ENCODE results near the gene HMGXB4.

Gene HMGXB4

GRCh38 chr22:35258191-35258988 lies 1.1 kb downstream of the HMGXB4 start:
- DNase-seq (ENCODE audit: low spot score) = no peak

- DNase-seq (ENCODE audit: low spot score) = no peak
These were observed 7.7 kb downstream of the HMGXB4 start for GRCh38 chr22:35264986-35265385.

DNA sequence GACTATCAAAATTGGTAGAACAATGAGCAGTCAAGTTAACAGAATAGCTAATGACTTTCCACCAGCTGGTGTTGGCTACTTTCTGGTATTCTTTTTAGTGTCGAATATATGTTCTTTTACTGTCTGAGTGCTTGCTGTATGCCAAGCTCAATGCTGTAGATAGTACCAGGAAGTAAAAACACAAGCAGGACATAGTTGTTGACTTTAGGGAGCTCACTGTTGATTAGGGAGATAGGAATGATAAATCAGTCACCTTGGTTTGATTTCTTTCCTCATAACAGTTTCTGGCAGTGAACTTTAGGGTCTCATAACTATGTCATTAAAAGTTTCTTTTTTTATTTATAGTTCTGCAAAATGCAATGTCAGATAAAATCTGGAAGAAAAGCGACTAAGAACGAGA lies 9.0 kb downstream of the HMGXB4 start:
- no peak for DNase-seq (ENCODE audit: low spot score)

- no peak for DNase-seq (ENCODE audit: low spot score)
These were observed 12.3 kb downstream of the HMGXB4 start for GRCh38 chr22:35269630-35270029.

DNA sequence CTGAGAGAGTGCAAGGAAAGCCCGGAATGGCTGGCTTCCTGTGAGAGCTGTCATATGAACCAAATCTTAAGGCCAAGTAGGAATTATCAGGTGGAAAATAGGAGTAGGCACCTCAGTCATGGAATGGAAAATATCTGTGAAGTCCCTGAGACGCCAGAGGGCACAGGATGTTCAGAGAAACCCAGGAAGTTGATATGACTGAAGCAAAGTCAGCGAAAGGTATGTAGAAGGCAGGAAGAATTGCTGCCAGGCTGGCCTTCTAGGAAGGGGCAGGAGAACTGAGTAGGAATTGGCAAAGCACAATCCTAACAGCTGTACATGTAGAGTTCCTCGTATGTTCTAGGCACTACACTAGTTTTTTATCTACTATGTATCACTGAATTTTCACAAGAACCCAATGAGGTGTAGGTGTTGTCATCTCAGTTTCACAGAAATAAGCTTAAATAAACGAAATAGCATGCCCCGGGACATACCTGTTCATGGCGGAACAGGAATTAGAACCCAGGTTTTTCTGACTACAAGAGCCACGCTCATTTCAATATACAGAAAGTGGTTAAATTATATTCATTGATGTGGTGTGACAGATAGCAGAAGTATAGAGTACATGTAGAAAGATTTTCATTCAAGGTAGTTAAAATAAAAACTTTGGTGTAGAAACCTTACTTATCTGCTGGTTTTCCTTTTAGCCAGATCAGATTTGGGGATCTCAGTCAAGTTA lies 17.0 kb downstream of the HMGXB4 start:
- peak; percentile 12 for DNase-seq (ENCODE audit: low spot score)

- DNase-seq (ENCODE audit: low spot score) = no peak
These were observed 18.3 kb downstream of the HMGXB4 start for GRCh38 chr22:35275580-35275979.

DNA sequence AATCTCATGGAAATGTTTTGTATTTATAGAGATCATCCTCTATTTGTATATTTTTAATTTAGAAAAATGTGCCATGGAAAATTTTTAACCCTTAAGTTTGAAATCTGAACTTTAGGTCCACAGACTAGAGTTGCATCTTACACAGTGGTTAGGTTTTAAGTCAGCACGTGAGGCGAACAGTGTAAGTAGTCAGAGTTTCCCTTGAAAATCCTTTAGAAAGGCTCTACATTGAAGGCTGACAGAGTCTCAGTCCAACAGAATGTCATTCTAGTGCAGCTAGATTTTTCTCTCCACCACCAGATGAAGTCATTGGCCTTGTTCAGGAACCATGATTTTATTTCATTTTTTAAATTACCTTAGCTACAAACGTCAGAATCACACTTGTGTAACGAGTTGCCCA lies 18.7 kb downstream of the HMGXB4 start:
- no peak for DNase-seq (ENCODE audit: low spot score)

DNA sequence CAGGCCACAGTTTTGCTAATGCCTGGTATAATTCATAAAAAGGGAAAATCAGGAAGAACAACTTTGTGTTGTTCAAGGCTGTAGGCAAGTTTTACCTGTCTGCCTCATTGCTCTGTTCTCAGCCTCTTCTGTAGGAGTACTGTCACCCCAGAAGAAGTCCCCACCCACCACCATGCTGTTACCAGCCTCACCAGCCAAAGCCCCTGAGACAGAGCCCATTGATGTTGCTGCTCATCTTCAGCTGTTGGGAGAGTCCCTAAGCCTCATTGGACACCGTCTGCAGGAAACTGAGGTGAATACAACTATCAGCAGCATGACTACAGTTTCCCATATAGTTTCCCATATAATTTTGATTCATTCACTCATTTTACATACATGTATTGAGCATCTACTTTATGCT lies 30.8 kb downstream of the HMGXB4 start:
- no peak for DNase-seq (ENCODE audit: low spot score)

GRCh38 chr22:35292786-35293185 lies 35.5 kb downstream of the HMGXB4 start:
- no peak for DNase-seq (ENCODE audit: low spot score)

DNA sequence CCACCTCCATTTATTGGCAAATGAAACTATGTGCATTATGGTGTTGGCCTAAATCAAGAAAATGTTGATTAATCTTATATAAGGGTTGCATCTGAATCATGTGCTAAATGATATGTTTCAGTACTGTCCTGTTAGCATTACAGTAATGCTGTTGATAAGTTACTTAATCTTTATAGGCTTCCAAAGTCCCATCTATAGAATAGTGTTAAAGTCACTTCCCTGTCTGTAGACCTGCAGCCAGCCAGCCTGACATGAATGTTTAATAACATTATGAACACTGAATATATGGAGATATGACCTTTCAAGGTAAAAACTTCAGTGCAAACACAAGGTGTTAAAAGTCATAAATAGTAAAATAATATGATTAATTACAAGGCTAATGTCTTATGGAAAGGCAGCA lies 38.8 kb downstream of the HMGXB4 start:
- no peak for DNase-seq (ENCODE audit: low spot score)

DNA sequence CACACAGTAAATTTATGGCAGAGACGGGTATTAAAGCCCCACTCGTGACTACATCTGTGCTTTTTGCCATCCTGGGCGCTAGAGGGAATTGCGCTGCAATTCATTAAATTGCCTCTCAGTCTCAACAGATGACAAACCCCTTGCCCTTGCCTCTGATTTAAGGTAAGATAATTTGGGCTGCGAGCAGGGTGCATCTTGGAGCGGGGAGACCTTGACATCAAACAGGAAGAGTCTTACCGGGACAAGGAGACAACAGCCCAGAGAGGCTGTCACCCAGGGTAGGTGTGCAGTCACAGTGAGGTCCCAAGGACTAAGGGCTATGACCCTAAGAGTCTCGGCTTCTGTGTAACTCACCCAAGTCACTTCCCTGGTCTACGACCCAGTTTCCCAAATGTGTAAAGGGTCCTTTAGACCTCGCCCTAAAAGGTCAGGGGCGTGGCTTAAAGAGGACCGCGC lies 42.0 kb downstream of the HMGXB4 start:
- DNase-seq (ENCODE audit: low spot score) = peak; percentile 40

DNA sequence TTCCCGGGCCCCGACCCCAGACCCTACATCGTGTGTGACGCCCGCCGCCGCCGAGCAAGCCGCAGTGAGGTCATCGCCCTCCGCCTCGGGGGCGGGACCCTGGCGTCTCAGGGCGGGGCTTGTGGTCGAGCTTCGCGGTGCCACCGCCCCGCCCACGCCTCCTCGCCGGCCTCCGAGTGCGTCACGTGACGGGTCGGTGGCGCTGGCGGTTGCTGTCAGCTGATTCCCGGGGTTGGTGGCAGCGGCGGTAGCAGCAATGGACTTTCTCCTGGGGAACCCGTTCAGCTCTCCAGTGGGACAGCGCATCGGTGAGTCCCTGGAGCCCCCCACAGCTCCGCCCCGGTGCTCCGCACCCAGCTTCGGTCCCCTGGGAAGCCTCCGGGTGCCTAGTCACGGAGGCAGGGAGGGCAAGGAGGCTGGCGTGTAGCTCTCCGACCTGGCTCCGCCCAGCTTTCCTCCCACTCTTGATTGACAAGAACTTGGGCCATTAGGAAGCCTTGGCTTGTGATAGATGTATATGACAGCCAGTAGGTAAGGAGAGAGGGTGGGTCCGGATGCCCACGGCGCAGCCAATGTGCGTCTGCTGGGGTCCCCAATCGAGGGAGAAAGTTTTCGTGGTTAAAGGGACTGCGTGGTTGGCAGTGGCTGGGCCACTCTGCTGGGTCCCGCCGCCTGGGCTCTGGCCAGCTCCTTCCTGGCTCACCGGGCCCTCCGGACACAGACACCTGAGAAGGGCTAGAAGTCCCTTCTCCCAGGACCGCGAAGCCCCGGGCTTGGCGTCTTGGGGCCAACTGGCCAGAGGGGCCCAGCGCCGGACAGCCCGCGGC lies 42.6 kb downstream of the HMGXB4 start, which contains the start of gene TOM1:
Gene TOM1 (plus strand): TSS at position 222 of the 827 bp plus-strand sequence. CDS start 35 bp downstream, at position 257.
- DNase-seq (ENCODE audit: low spot score) = peak; percentile 99

DNA sequence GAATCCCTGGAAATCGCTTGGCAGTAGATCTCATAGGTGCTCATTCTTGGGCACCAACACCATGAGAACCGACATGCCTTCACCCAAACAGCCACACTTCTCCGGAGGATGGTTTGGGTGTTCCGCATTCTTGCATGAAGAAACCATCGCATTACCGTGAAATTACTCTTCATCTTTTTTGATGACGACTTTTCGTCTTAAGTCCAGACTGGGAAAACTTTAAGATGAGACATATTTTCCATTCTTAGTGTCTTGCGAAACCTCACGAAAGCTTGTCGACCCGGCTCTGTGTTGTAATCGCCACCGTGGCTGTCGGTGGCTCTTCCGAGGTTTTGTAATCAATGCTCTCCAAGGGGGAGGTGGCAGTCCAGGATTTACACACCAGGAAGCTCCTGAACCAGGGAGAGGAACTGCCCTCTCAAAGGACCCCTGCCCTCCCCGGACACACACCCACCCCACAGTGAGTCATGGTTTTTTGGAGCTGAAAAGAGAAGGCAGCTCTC lies 44.1 kb downstream of the HMGXB4 start:
- no peak for DNase-seq (ENCODE audit: low spot score)

GRCh38 chr22:35303029-35303624 lies 45.8 kb downstream of the HMGXB4 start:
- no peak for DNase-seq (ENCODE audit: low spot score)

- no peak for DNase-seq (ENCODE audit: low spot score)
These were observed 48.3 kb downstream of the HMGXB4 start for GRCh38 chr22:35305525-35306070.

- peak; percentile 30 for DNase-seq (ENCODE audit: low spot score)
These were observed 49.2 kb downstream of the HMGXB4 start for GRCh38 chr22:35306350-35306967.

DNA sequence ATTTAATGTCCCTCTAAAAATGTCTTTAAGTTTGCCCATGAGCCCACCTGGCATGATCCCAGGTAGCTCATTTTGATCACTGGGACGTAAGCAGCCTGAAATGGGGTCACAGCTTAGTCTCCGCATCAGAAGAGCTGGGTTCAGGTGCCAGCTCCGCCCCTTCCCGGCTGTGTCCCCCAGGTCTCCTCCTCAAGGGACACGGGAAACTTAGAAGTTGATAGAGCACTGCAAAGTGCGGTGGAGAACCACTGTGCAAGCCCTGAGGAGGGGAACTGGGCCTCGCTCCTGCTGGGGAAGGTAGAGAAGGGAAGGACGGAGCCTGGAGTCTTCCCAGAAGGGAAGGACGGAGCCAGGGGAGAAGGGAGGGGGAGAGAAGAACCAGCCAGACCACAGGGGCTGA lies 50.1 kb downstream of the HMGXB4 start:
- no peak for DNase-seq (ENCODE audit: low spot score)

- no peak for DNase-seq (ENCODE audit: low spot score)
These were observed 50.6 kb downstream of the HMGXB4 start for GRCh38 chr22:35307892-35308291.

DNA sequence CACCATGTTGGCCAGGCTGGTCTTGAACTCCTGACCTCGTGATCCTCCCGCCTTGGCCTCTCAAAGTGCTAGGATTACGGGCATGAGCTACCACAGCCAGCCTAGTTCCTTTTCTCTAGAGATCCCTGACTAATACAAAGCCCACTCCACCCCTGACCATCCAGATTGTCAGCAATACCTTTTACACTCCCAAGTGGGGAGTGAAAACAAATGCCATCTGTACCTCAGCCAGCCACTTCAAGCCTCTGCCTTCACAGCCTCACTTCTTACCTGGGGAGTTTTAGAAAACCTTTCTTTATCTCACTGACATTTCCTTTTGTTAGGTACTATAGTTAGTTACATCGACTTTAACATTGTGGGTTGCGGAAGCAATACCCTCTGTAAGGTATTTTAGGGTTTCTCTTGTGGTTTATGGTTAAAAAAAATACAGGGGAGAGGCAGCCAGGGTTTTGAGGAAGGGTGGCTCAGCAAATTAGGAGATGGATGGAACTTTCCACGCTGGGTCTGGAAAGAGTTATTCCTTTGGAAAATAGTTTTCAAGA lies 51.3 kb downstream of the HMGXB4 start:
- DNase-seq (ENCODE audit: low spot score) = peak; percentile 12

Measured in CD4-positive, alpha-beta T cell treated with Interleukin-15 for 4 hours (primary cell).